HepG2 (cell line): ENCODE data around the gene PRKN. TPM values are rescaled to one million over a fixed set of nuclear protein-coding genes. Genes with fewer than 3 reads are reported as not detected.

Experiments
- ATAC-seq: fragments of 200-7000 bp; cut with Tn5 transposase; 3 replicates; pipeline ENCODE4 v1.9.1; 2020; ENCODE audit warnings: mild to moderate bottlenecking, moderate library complexity
- BruUV-seq: library from RNA; stranded (reverse); fragments of 400-500 nt; replicated peaks from 2 replicates; lab custom pipeline; 2021; lab: Mats Ljungman, UMichigan
- CTCF ChIA-PET: fragments of 300-600 bp; formaldehyde crosslinking; extraction: SDS; loops from one replicate; lab custom pipeline; 2021; ENCODE audit warnings: low total read pairs, inconsistent platforms, low intra/inter-chr PET ratio; lab: Yijun Ruan, JAX
- POLR2A ChIA-PET: fragments of 350-600 bp; sonication (Branson Sonifier 250); formaldehyde crosslinking; loops from one replicate; lab custom pipeline; 2020; ENCODE audit warnings: antibody characterized with exemption, inconsistent platforms; lab: Yijun Ruan, JAX
- DNase-seq: peaks from one replicate; pipeline ENCODE4 v3.0.0-alpha.2; 2015; ENCODE audit warnings: low spot score
- FAIRE-seq: peaks from 3 replicates; lab custom pipeline; 2011; peaks lifted over from hg19 to GRCh38; lab: Jason Lieb, UNC
- H2AFZ ChIP-seq: one replicate; pipeline ENCODE4 v1.6.1; 2011; ENCODE audit warnings: low read length, inconsistent platforms
- H3K27ac ChIP-seq: fragments of 300-600 bp; 3 replicates; pipeline ENCODE4 v1.8.0; 2011; ENCODE audit warnings: mixed run types, mild to moderate bottlenecking, mixed read lengths, low read length, inconsistent platforms; ENCODE audit not compliant: insufficient read depth; ENCODE audit errors: extremely low read length
- H3K27me3 ChIP-seq, 2 experiments: fragments of 200-600 bp in 1 of 2; 2 replicates in 1 of 2; 3 replicates in 1 of 2; pipeline versions ENCODE4 v1.6.0 to v1.8.0; 2011; ENCODE audit warnings: low read length in 2 of 2, mild to moderate bottlenecking in 2 of 2, moderate library complexity in 2 of 2, inconsistent platforms in 1 of 2; ENCODE audit not compliant: insufficient read depth in 2 of 2, control insufficient read depth in 1 of 2
- H3K36me3 ChIP-seq, 2 experiments: fragments of 200-600 bp in 1 of 2; replicated peaks in 1 of 2; 2 replicates in 1 of 2; 3 replicates in 1 of 2; pipeline versions ENCODE4 v1.5.1 to v1.8.0; 2011; ENCODE audit warnings: low read length in 2 of 2, inconsistent platforms in 1 of 2; ENCODE audit not compliant: insufficient read depth in 2 of 2, control insufficient read depth in 1 of 2
- H3K4me1 ChIP-seq: 2 replicates; pipeline ENCODE4 v1.5.1; 2012; ENCODE audit warnings: low read length, inconsistent platforms; ENCODE audit not compliant: insufficient read depth
- H3K4me2 ChIP-seq: 2 replicates; pipeline ENCODE4 v1.6.0; 2011; ENCODE audit warnings: low read depth, low read length, inconsistent platforms
- H3K4me3 ChIP-seq, 3 experiments: fragments of 200-600 bp in 1 of 3; sonication (generic), shearing (Covaris generic) in 1 of 3; replicated peaks in 1 of 3; 2 replicates each; pipeline ENCODE4 v1.5.1; 2011 to 2016; ENCODE audit warnings: low read length in 3 of 3, inconsistent platforms in 2 of 3, low read depth in 2 of 3, mild to moderate bottlenecking in 2 of 3, control low read depth in 1 of 3, mixed read lengths in 1 of 3; ENCODE audit not compliant: insufficient read depth in 1 of 3
- H3K79me2 ChIP-seq: one replicate; pipeline ENCODE4 v1.6.1; 2011; ENCODE audit warnings: low read length, inconsistent platforms; ENCODE audit not compliant: insufficient read depth
- H3K9ac ChIP-seq: 2 replicates; pipeline ENCODE4 v1.6.0; 2011; ENCODE audit warnings: mild to moderate bottlenecking, low read depth, low read length, inconsistent platforms; ENCODE audit not compliant: insufficient read depth
- H3K9me3 ChIP-seq: 2 replicates; pipeline ENCODE4 v1.5.1; 2012; ENCODE audit warnings: mild to moderate bottlenecking, low read length
- H4K20me1 ChIP-seq: 2 replicates; pipeline ENCODE4 v1.6.0; 2011; ENCODE audit warnings: inconsistent platforms, mild to moderate bottlenecking, low read length, moderate library complexity; ENCODE audit not compliant: insufficient read depth
- MNT ChIP-seq: fragments of 450-650 bp; IDR thresholded peaks from 2 replicates; pipeline ENCODE4 v1.6.1; 2016
- PRDM10 ChIP-seq: sonication (generic); formaldehyde crosslinking; IDR thresholded peaks from 2 replicates; pipeline ENCODE4 v1.4.0; 2020; ENCODE audit warnings: low read depth, missing genetic modification reagents
- ZNF235 ChIP-seq: sonication (generic); formaldehyde crosslinking; IDR thresholded peaks from 2 replicates; pipeline ENCODE4 v1.8.1; 2023; ENCODE audit warnings: mild to moderate bottlenecking, missing genetic modification reagents, borderline replicate concordance
- ZNF557 ChIP-seq: sonication (generic); formaldehyde crosslinking; IDR thresholded peaks from 2 replicates; pipeline ENCODE4 v1.4.0; 2020; ENCODE audit warnings: missing genetic modification reagents
- WGBS: methylation state at CpG from one replicate; pipeline ENCODE4 v1.1.6; 2017; ENCODE audit warnings: low lambda C conversion rate; 5-methylcytosine and 5-hydroxymethylcytosine counted together
- in situ Hi-C: cut with HindIII; loops from 2 replicates; pipeline ENCODE4 v1.10.0; 2017; ENCODE audit warnings: low pct_unique_long_range_greater_than_20kb; ENCODE audit not compliant: extremely low pct_ligation_motif_present
- intact Hi-C: fragments of 100-400 bp; cut with micrococcal nuclease; formaldehyde crosslinking; loops from one replicate; pipeline ENCODE4 v1.10.0; 2022; ENCODE audit not compliant: unreplicated experiment
- polyA plus RNA-seq, 8 experiments: library from polyadenylated mRNA; depleted of rRNA in 3 of 8; stranded (reverse) in 7 of 8; unstranded in 1 of 8; fragments of >200 nt; fragmentation: Illumina TruSeq in 4 of 8; extraction: Trizol in 4 of 8; gene quantifications; 2 replicates each; pipeline versions ENCODE4 v1.2.1 to v1.2.3, GENCODE V29; 2011 to 2016; ENCODE audit warnings: low read depth in 4 of 8, missing spikeins in 1 of 8, mixed read lengths in 1 of 8; ENCODE audit not compliant: insufficient read depth in 1 of 8
- total RNA-seq, 5 experiments: library from RNA; depleted of rRNA; stranded (reverse); fragments of >200 nt; fragmentation: Illumina TruSeq; extraction: Trizol; gene quantifications; 2 replicates each; pipeline ENCODE4 v1.2.3, GENCODE V29; 2016; ENCODE audit warnings: low read depth in 1 of 5

The PRKN gene
- total and polyA plus RNA-seq, 2 of the 13 experiments (the other 11 are each of a cell fraction or from before 2014, with no cell fraction given): 0.31 to 0.44 TPM

- Histone ChIP-seq H3K27me3 (no peaks in the 10 kb centered on the region; a peak in 1 of 5 replicates), H4K20me1 (no peaks in the 10 kb centered on the region), H3K4me2 (no peak overlapping the region), H3K9me3 (no peaks in the 10 kb centered on the region), H3K36me3 (0 out of 5 replicates have a peak, but pooled peaks cover 0 to 1% of the 10 kb centered on the region in 2 experiments), H3K79me2 (no peaks in the 10 kb centered on the region), H3K27ac (no peak overlapping the region), H3K4me3 (no peak overlapping the region), H3K9ac (no peak overlapping the region), H3K4me1 (no peaks in the 10 kb centered on the region), H2AFZ (no peak overlapping the region)
- no peak for FAIRE-seq
- no peak for DNase-seq
- no peak for ATAC-seq
- ChIA-PET POLR2A (no interaction called here), CTCF (no interaction called here)
- intact Hi-C loops: no loop called here
- WGBS: 6% methylated on average over 4 of the region's 4 CpGs
- in situ Hi-C loops: no loop called here
- TF ChIP-seq ZNF557 (CRISPR knock-in tag) (no peak), PRDM10 (CRISPR knock-in tag) (no peak), MNT (no peak), ZNF235 (CRISPR knock-in tag) (no peak)
- no TSS peak for BruUV-seq
These were observed 909.7 kb downstream of the PRKN start for GRCh38 chr6:161817881-161818280.
